ENCODE results near the gene BMAL1. TPM values are rescaled to one million over a fixed set of nuclear protein-coding genes. Genes with fewer than 3 reads are reported as not detected.

The BMAL1 gene
- total RNA-seq, 1 experiment from 2014 or later, result 3.3 TPM

- no peak for DNase-seq
- H2BK5ac ChIP-seq (ENCODE audit: insufficient read length, low read length), result no peak overlapping the region
- no peak overlapping the region for H2AFZ ChIP-seq (ENCODE audit: low read length)
- H2BK20ac ChIP-seq (ENCODE audit: low read depth, low read length, poor library complexity, severe bottlenecking), result no peak overlapping the region
- no peak overlapping the region for H3K56ac ChIP-seq (ENCODE audit: insufficient read length, low read depth, low read length)
- no peak overlapping the region for H2BK15ac ChIP-seq (ENCODE audit: low read depth, low read length)
- H3K36me3 Mint-ChIP-seq (ENCODE audit: insufficient read depth in 1 of 3, low read depth in 3 of 3), result no peaks in the 10 kb centered on the region
- H3K14ac ChIP-seq (ENCODE audit: insufficient read depth, low read length), result no peak overlapping the region
- no peak overlapping the region for H3K27ac Mint-ChIP-seq
- H3K27me3 ChIP-seq (ENCODE audit: insufficient read depth, low read length), result peaks cover under 1% of the 10 kb centered on the region; the same call in 1 of the 2 replicates
- H4K20me1 ChIP-seq (ENCODE audit: control insufficient read depth, insufficient read depth, insufficient read length), result no peaks in the 10 kb centered on the region
- H4K91ac ChIP-seq (ENCODE audit: insufficient read length, low read depth, low read length), result no peak overlapping the region
- no peak overlapping the region for H3K18ac ChIP-seq (ENCODE audit: insufficient read length, low read depth, low read length)
- peaks cover 0 to 4% of the 10 kb centered on the region in 2 experiments; a peak in 2 of 4 replicates for H3K4me1 Mint-ChIP-seq
- H3K9me3 Mint-ChIP-seq, result no peaks in the 10 kb centered on the region
- H3K23ac ChIP-seq (ENCODE audit: insufficient read length, low read depth, low read length), result no peak overlapping the region
- no peak overlapping the region for H4K8ac ChIP-seq (replicated peaks; ENCODE audit: insufficient read length, low read depth, low read length)
- no peak for TF ChIP-seq CTCF (conservative IDR thresholded peaks at IDR 0.05)
- no peak overlapping the region for H2AK5ac ChIP-seq (ENCODE audit: insufficient read length, low read length)
- no peak overlapping the region for H3K4ac ChIP-seq (ENCODE audit: low read depth, low read length)
- H3K23me2 ChIP-seq (ENCODE audit: insufficient read length, low read depth, low read length, poor library complexity, severe bottlenecking), result no peaks in the 10 kb centered on the region
- no peak overlapping the region for H3K4me3 Mint-ChIP-seq
- H3K9ac ChIP-seq (ENCODE audit: extremely low read depth, insufficient read length, low read length), result no peak overlapping the region
- H3K27ac ChIP-seq (ENCODE audit: insufficient read length, low read depth, low read length), result no peak overlapping the region
- H4K5ac ChIP-seq (ENCODE audit: insufficient read length, low read depth, low read length), result no peak overlapping the region
- no peak overlapping the region for H2BK120ac ChIP-seq (ENCODE audit: low read depth, low read length, poor library complexity, severe bottlenecking)
- no peak overlapping the region for H3T11ph ChIP-seq (ENCODE audit: low read length)
- H3K4me2 ChIP-seq (ENCODE audit: insufficient read depth, insufficient read length, low read length), result no peak overlapping the region
- peaks cover 51% of the 10 kb centered on the region for H3K27me3 Mint-ChIP-seq (ENCODE audit: low read depth)
- H3K79me2 ChIP-seq (ENCODE audit: insufficient read depth, low read length), result no peaks in the 10 kb centered on the region
- H3K79me1 ChIP-seq (ENCODE audit: insufficient read depth, low read depth, low read length, poor library complexity, severe bottlenecking), result no peaks in the 10 kb centered on the region
- no peak overlapping the region for H2BK12ac ChIP-seq (ENCODE audit: insufficient read length, low read depth, low read length)
- no peaks in the 10 kb centered on the region for H3K4me1 ChIP-seq (ENCODE audit: insufficient read depth, low read length)
- no peaks in the 10 kb centered on the region for H3K9me3 ChIP-seq (ENCODE audit: control insufficient read depth, low read depth, low read length)
These were observed 7.8 kb upstream of the BMAL1 start for GRCh38 chr11:13269775-13270174.
